Mesothelial cell of epicardium (in vitro differentiated cells): ENCODE data around the gene TMEM164. TPM values are rescaled to one million over a fixed set of nuclear protein-coding genes. Genes with fewer than 3 reads are reported as not detected.

Source experiments
- DNase-seq, 2 experiments: peaks; one replicate each; pipeline ENCODE4 v3.0.0; 2021; ENCODE audit warnings: low spot score in 2 of 2; ENCODE audit not compliant: unreplicated experiment in 2 of 2
- H3K27ac Mint-ChIP-seq: 2 replicates; pipeline ENCODE4 v1.8.0; 2021; ENCODE audit warnings: mixed read lengths
- H3K27me3 Mint-ChIP-seq: 2 replicates; pipeline ENCODE4 v1.8.0; 2021; ENCODE audit warnings: low read depth, mixed read lengths
- H3K36me3 Mint-ChIP-seq: 2 replicates; pipeline ENCODE4 v1.8.0; 2021; ENCODE audit warnings: mixed read lengths
- H3K4me1 Mint-ChIP-seq: 2 replicates; pipeline ENCODE4 v1.8.0; 2021; ENCODE audit warnings: mixed read lengths
- H3K4me3 Mint-ChIP-seq: 2 replicates; pipeline ENCODE4 v1.8.0; 2021; ENCODE audit warnings: mild to moderate bottlenecking, moderate library complexity, mixed read lengths
- H3K9me3 Mint-ChIP-seq: 2 replicates; pipeline ENCODE4 v1.8.0; 2021; ENCODE audit warnings: mixed read lengths
- CTCF ChIP-seq: fragments of 200-600 bp; sonication (generic); IDR thresholded peaks from one replicate; pipeline ENCODE4 v1.5.0; 2021; ENCODE audit warnings: antibody characterized with exemption; ENCODE audit not compliant: unreplicated experiment
- total RNA-seq: library from RNA; stranded (reverse); gene quantifications from 3 replicates; pipeline ENCODE4 v1.2.1, GENCODE V29; 2021

The TMEM164 gene
- total RNA-seq, 1 donor from 2014 or later, result 42.5 TPM

GRCh38 chrX:110086162-110086915 lies 83.4 kb downstream of the TMEM164 start:
- no peak for TF ChIP-seq CTCF
- peak overlapping the region; percentile 8 for H3K27ac Mint-ChIP-seq
- no peak overlapping the region for H3K4me3 Mint-ChIP-seq
- H3K36me3 Mint-ChIP-seq, result peaks cover 1% of the 10 kb centered on the region
- H3K9me3 Mint-ChIP-seq, result peaks cover 2% of the 10 kb centered on the region
- peaks cover 13% of the 10 kb centered on the region for H3K4me1 Mint-ChIP-seq
- DNase-seq, result no peak
- H3K27me3 Mint-ChIP-seq, result no peaks in the 10 kb centered on the region

- peaks cover 6% of the 10 kb centered on the region for H3K9me3 Mint-ChIP-seq
- TF ChIP-seq CTCF, result no peak
- peak overlapping the region; percentile 41 for H3K27ac Mint-ChIP-seq
Measured at GRCh38 chrX:110086916-110087484, 84.1 kb downstream of the TMEM164 start.

GRCh38 chrX:110087485-110088356 lies 84.8 kb downstream of the TMEM164 start:
- H3K27ac Mint-ChIP-seq, result peak overlapping the region; percentile 41
- no peaks in the 10 kb centered on the region for H3K27me3 Mint-ChIP-seq
- DNase-seq, result no peak
- H3K36me3 Mint-ChIP-seq, result peaks cover 14% of the 10 kb centered on the region
- no peak for TF ChIP-seq CTCF
- H3K4me3 Mint-ChIP-seq, result no peak overlapping the region
- H3K9me3 Mint-ChIP-seq, result peaks cover 9% of the 10 kb centered on the region
- peaks cover 13% of the 10 kb centered on the region for H3K4me1 Mint-ChIP-seq

More at GRCh38 chrX:110086916-110087484, 84.1 kb downstream of the TMEM164 start:
- Mint-ChIP-seq H3K27me3 (no peaks in the 10 kb centered on the region), H3K4me3 (no peak overlapping the region), H3K4me1 (peaks cover 13% of the 10 kb centered on the region), H3K36me3 (peaks cover 8% of the 10 kb centered on the region)
- no peak for DNase-seq

GRCh38 chrX:110089656-110090403 lies 86.9 kb downstream of the TMEM164 start:
- DNase-seq, result no peak
- peaks cover 23% of the 10 kb centered on the region for H3K9me3 Mint-ChIP-seq
- no peaks in the 10 kb centered on the region for H3K27me3 Mint-ChIP-seq
- no peak overlapping the region for H3K4me3 Mint-ChIP-seq
- peaks cover 13% of the 10 kb centered on the region for H3K4me1 Mint-ChIP-seq
- no peak for TF ChIP-seq CTCF
- no peak overlapping the region for H3K27ac Mint-ChIP-seq
- peaks cover 29% of the 10 kb centered on the region for H3K36me3 Mint-ChIP-seq

GRCh38 chrX:110097920-110098319 lies 95.0 kb downstream of the TMEM164 start:
- Mint-ChIP-seq H3K4me1 (no peaks in the 10 kb centered on the region), H3K27me3 (no peaks in the 10 kb centered on the region), H3K36me3 (peaks cover 46% of the 10 kb centered on the region), H3K4me3 (no peak overlapping the region), H3K27ac (no peak overlapping the region), H3K9me3 (peaks cover 27% of the 10 kb centered on the region)
- TF ChIP-seq CTCF, result no peak
- DNase-seq, result no peak
